ENCODE measurements around the gene TRIM43.
"Not testable (repeated sequence)": the region's sequence is repeated elsewhere in the genome, so short reads cannot be mapped to it uniquely, and the experiment has no call there.

TRIM43 gene

DNA sequence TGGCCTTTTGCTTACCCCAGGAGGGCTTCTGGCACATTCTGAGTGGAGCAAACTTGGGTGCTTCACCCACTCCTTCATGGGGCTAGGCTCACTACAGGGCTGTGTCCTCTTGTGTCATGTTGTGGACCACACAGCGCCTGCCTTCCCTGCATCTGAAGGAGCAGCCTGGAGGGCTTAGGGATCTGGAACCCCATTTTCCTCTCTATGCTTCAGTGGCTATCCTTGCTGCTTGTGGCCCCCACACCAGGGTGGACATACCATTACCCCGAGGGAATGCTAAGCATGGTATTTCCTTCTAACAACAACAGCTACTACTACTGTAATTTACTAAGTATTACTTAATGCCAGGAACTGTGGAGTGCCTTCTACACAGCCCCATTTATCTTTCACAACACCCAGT is 50.6 kb downstream of the TRIM43 start:
- H2BK5ac ChIP-seq (ENCODE audit: low read length); DNase-seq (ENCODE audit: low spot score); H3K36me3 ChIP-seq (replicated peaks in 1 of 2; ENCODE audit: control insufficient read depth in 2 of 2, insufficient read depth in 2 of 2, low read length in 2 of 2); H3K27ac ChIP-seq (replicated peaks; ENCODE audit: low read length); H3K14ac ChIP-seq (ENCODE audit: low read length); H2BK120ac ChIP-seq (ENCODE audit: low read depth, low read length); H2BK15ac ChIP-seq (ENCODE audit: low read length); H3K4ac ChIP-seq (ENCODE audit: low read length); H3K27me3 ChIP-seq (ENCODE audit: control insufficient read depth in 3 of 3, insufficient read depth in 3 of 3, low read depth in 1 of 3, low read length in 3 of 3); H3K4me3 ChIP-seq (ENCODE audit: low read length in 2 of 2); H3K9me3 ChIP-seq (replicated peaks in 1 of 2; ENCODE audit: control insufficient read depth in 2 of 2, insufficient read depth in 1 of 2, low read depth in 1 of 2, low read length in 2 of 2); H2AFZ ChIP-seq (ENCODE audit: low read length); H2AK5ac ChIP-seq (ENCODE audit: low read depth, low read length); H3K18ac ChIP-seq (ENCODE audit: low read length); H3K23ac ChIP-seq (ENCODE audit: low read depth, low read length, poor library complexity); H3K79me1 ChIP-seq (ENCODE audit: low read depth, low read length); H3K4me2 ChIP-seq (ENCODE audit: insufficient read depth, low read length, poor library complexity, severe bottlenecking); H2BK12ac ChIP-seq (ENCODE audit: low read length); H4K91ac ChIP-seq (ENCODE audit: low read depth, low read length, poor library complexity); H4K8ac ChIP-seq (ENCODE audit: low read depth, low read length); H3K4me1 ChIP-seq (ENCODE audit: control insufficient read depth in 2 of 2, insufficient read depth in 1 of 2, low read depth in 1 of 2, low read length in 2 of 2); H3K9ac ChIP-seq (ENCODE audit: low read depth, low read length, poor library complexity): not testable (repeated sequence)
- WGBS, 2 donors (ENCODE audit: extremely low coverage in 2 of 2, insufficient read length in 2 of 2, insufficient replicate concordance in 1 of 2), result no CpG with 5 or more reads among the region's 2 CpGs

DNA sequence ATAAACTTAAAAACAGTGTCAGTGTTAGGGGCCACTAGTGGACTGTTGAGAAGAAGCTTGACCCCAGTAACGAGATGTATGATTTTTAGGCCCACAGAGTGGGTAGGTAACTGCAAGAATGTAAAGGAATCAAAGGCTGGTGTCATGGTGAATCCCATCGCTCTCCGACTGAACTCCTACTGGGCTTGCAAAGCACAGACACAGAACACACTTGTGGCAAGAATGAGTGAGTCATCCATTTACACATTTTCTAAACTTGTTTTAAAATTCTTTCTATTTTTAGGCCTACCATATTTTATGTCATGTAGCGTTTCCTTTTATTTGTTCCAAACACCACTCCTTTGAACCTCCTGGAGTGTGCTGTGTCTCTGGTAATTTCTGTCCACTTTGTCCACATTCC is 51.1 kb downstream of the TRIM43 start:
- H3K4me1 ChIP-seq (ENCODE audit: control insufficient read depth in 2 of 2, insufficient read depth in 1 of 2, low read depth in 1 of 2, low read length in 2 of 2); H3K4me2 ChIP-seq (ENCODE audit: insufficient read depth, low read length, poor library complexity, severe bottlenecking); H3K4ac ChIP-seq (ENCODE audit: low read length); H3K23ac ChIP-seq (ENCODE audit: low read depth, low read length, poor library complexity); H3K27ac ChIP-seq (replicated peaks; ENCODE audit: low read length); H4K91ac ChIP-seq (ENCODE audit: low read depth, low read length, poor library complexity); H3K79me1 ChIP-seq (ENCODE audit: low read depth, low read length); H3K27me3 ChIP-seq (ENCODE audit: control insufficient read depth in 3 of 3, insufficient read depth in 3 of 3, low read depth in 1 of 3, low read length in 3 of 3); H2BK5ac ChIP-seq (ENCODE audit: low read length); H2AFZ ChIP-seq (ENCODE audit: low read length); H2BK120ac ChIP-seq (ENCODE audit: low read depth, low read length); H2BK15ac ChIP-seq (ENCODE audit: low read length); H2AK5ac ChIP-seq (ENCODE audit: low read depth, low read length); H3K9me3 ChIP-seq (replicated peaks in 1 of 2; ENCODE audit: control insufficient read depth in 2 of 2, insufficient read depth in 1 of 2, low read depth in 1 of 2, low read length in 2 of 2); H4K8ac ChIP-seq (ENCODE audit: low read depth, low read length); H3K9ac ChIP-seq (ENCODE audit: low read depth, low read length, poor library complexity); H3K18ac ChIP-seq (ENCODE audit: low read length); H3K4me3 ChIP-seq (ENCODE audit: low read length in 2 of 2); DNase-seq (ENCODE audit: low spot score); H3K14ac ChIP-seq (ENCODE audit: low read length); H3K36me3 ChIP-seq (replicated peaks in 1 of 2; ENCODE audit: control insufficient read depth in 2 of 2, insufficient read depth in 2 of 2, low read length in 2 of 2); H2BK12ac ChIP-seq (ENCODE audit: low read length): not testable (repeated sequence)
- WGBS, 2 donors (ENCODE audit: extremely low coverage in 2 of 2, insufficient read length in 2 of 2, insufficient replicate concordance in 1 of 2), result no CpG with 5 or more reads among the region's 4 CpGs

DNA sequence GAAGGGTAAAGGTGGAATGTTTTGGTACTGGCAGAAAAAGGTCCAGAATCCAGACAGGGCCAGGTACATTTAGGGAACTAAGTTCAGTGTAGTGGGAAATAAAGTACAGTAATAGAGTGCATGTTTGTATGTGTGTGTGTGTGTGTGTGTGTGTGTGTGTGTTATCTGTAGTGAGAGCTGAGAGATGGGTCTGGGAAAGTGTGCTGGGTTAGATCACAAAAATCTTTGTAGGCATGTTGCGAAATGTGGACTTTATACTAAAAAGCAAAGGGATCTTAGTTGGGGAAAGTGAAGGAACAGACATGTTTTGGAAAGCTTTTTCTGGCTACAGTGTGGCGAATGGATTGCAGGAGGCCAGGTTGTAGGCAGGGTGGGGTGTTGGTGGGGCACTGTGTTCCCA is 53.5 kb downstream of the TRIM43 start:
- H4K8ac ChIP-seq (ENCODE audit: low read depth, low read length); H3K14ac ChIP-seq (ENCODE audit: low read length); H3K36me3 ChIP-seq (replicated peaks in 1 of 2; ENCODE audit: control insufficient read depth in 2 of 2, insufficient read depth in 2 of 2, low read length in 2 of 2); H2BK120ac ChIP-seq (ENCODE audit: low read depth, low read length); H2AFZ ChIP-seq (ENCODE audit: low read length); H3K18ac ChIP-seq (ENCODE audit: low read length); H4K91ac ChIP-seq (ENCODE audit: low read depth, low read length, poor library complexity); H3K9ac ChIP-seq (ENCODE audit: low read depth, low read length, poor library complexity); H3K27me3 ChIP-seq (ENCODE audit: control insufficient read depth in 3 of 3, insufficient read depth in 3 of 3, low read depth in 1 of 3, low read length in 3 of 3); H3K4ac ChIP-seq (ENCODE audit: low read length); H2BK15ac ChIP-seq (ENCODE audit: low read length); H3K9me3 ChIP-seq (replicated peaks in 1 of 2; ENCODE audit: control insufficient read depth in 2 of 2, insufficient read depth in 1 of 2, low read depth in 1 of 2, low read length in 2 of 2); H3K4me3 ChIP-seq (ENCODE audit: low read length in 2 of 2); H3K4me1 ChIP-seq (ENCODE audit: control insufficient read depth in 2 of 2, insufficient read depth in 1 of 2, low read depth in 1 of 2, low read length in 2 of 2); H2AK5ac ChIP-seq (ENCODE audit: low read depth, low read length); H2BK5ac ChIP-seq (ENCODE audit: low read length); H3K27ac ChIP-seq (replicated peaks; ENCODE audit: low read length); H3K79me1 ChIP-seq (ENCODE audit: low read depth, low read length); H3K23ac ChIP-seq (ENCODE audit: low read depth, low read length, poor library complexity); H3K4me2 ChIP-seq (ENCODE audit: insufficient read depth, low read length, poor library complexity, severe bottlenecking); DNase-seq (ENCODE audit: low spot score); H2BK12ac ChIP-seq (ENCODE audit: low read length): not testable (repeated sequence)
- WGBS, 2 donors (ENCODE audit: extremely low coverage in 2 of 2, insufficient read length in 2 of 2, insufficient replicate concordance in 1 of 2), result no CpG with 5 or more reads among the region's 2 CpGs

DNA sequence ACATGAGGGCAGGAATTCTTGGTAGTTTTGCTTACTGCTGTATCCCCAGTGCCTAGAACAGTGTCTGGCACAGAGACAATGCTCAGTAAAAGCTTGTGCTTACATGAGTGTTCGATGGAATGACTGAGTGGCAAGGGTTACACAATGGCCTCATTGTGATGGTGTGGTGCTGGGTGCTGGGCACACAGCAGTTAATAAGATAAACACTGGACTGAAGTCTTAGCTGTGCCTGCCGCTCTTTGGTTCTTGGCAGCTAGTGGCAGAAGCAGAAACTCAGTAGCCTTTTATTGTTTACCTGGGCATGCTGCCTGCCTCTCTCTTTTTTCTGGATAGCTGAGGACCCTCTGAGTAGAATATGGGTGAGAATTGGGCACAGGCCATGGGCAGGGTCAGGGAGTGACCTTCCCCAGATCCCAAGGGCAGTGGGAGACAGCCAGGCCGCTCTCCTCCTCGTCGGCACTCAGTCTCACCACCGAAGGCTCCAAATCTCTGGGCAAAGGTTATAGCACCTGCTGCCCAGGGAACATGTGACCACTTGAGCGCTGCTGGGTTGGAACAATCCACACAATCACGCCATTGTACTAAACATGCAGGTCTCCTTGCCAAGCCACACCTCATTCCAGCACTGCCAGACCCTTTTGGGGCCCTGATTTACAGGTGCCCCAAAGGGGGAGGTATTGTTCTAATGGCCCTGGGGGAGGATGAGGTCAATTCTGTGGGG is 54.6 kb downstream of the TRIM43 start:
- not testable (repeated sequence) for H4K8ac ChIP-seq (ENCODE audit: low read depth, low read length); H3K4me1 ChIP-seq (ENCODE audit: control insufficient read depth in 2 of 2, insufficient read depth in 1 of 2, low read depth in 1 of 2, low read length in 2 of 2); H3K36me3 ChIP-seq (replicated peaks in 1 of 2; ENCODE audit: control insufficient read depth in 2 of 2, insufficient read depth in 2 of 2, low read length in 2 of 2); H3K27me3 ChIP-seq (ENCODE audit: control insufficient read depth in 3 of 3, insufficient read depth in 3 of 3, low read depth in 1 of 3, low read length in 3 of 3); H3K9me3 ChIP-seq (replicated peaks in 1 of 2; ENCODE audit: control insufficient read depth in 2 of 2, insufficient read depth in 1 of 2, low read depth in 1 of 2, low read length in 2 of 2); H3K79me1 ChIP-seq (ENCODE audit: low read depth, low read length); H2BK15ac ChIP-seq (ENCODE audit: low read length); H2BK5ac ChIP-seq (ENCODE audit: low read length); H3K27ac ChIP-seq (replicated peaks; ENCODE audit: low read length); H3K23ac ChIP-seq (ENCODE audit: low read depth, low read length, poor library complexity); H3K4ac ChIP-seq (ENCODE audit: low read length); H2AFZ ChIP-seq (ENCODE audit: low read length); DNase-seq (ENCODE audit: low spot score); H3K18ac ChIP-seq (ENCODE audit: low read length); H2BK120ac ChIP-seq (ENCODE audit: low read depth, low read length); H2AK5ac ChIP-seq (ENCODE audit: low read depth, low read length); H3K14ac ChIP-seq (ENCODE audit: low read length); H3K4me2 ChIP-seq (ENCODE audit: insufficient read depth, low read length, poor library complexity, severe bottlenecking); H3K4me3 ChIP-seq (ENCODE audit: low read length in 2 of 2); H2BK12ac ChIP-seq (ENCODE audit: low read length); H3K9ac ChIP-seq (ENCODE audit: low read depth, low read length, poor library complexity); H4K91ac ChIP-seq (ENCODE audit: low read depth, low read length, poor library complexity)
- no CpG with 5 or more reads among the region's 8 CpGs for WGBS, 2 donors (ENCODE audit: extremely low coverage in 2 of 2, insufficient read length in 2 of 2, insufficient replicate concordance in 1 of 2)
